NCI-H524 (cell line): ENCODE data around the gene CCDC138.

Experiments used
- DNase-seq, 2 experiments: peaks; one replicate each; lab custom pipeline; 2025; lab: John Stamatoyannopoulos, UW

The CCDC138 gene

DNA sequence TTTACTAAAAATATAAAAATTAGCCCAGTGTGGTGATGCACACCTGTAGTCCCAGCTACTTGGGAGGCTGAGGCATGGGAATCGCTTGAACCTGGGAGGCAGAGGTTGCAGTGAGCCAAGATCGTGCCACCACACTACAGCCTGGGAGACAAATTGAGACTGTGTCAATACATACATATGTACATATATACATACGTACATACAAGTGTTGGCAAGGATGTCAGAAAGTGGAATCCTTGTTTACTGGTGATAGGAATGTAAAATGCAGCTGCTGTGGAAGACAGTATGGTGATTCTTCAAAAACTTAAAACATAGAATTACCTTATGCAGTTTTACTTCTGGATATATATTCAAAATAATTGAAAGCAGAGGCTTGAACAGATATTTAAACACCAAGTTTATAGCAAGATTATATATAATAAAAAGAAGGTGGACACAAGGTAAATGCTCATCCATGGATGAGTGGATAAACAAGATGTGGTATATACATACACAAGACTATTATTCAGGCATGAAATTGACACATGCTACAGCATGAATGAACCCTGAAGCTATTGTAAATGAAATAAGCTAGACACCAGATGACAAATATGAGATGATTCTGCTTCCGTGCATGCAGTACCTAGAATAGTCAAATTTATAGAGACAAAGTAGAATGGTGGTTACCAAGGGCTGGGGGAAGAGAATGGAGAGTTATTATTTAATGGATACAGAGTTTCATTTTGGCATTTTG, 43.2 kb downstream of the CCDC138 start:
- no peak for DNase-seq

DNA sequence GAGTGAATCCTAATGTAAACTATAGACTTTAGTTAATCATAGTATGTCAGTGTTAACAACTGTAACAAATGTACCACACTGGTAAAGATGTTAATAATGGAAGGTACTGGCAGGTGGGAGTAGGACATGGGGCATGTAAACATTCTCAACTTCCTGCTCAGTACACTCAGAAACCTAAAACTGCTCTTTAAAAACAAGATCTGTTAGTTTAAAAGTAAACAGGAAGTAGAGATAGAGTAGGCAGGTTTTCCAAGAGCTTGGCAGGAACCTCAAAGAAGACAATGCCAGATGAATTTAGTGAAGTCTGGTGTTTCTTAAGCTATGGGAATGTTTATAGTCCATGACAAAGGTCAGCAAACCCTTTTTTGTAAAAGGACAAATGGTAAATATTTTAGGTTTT, 46.6 kb downstream of the CCDC138 start:
- no peak for DNase-seq

DNA sequence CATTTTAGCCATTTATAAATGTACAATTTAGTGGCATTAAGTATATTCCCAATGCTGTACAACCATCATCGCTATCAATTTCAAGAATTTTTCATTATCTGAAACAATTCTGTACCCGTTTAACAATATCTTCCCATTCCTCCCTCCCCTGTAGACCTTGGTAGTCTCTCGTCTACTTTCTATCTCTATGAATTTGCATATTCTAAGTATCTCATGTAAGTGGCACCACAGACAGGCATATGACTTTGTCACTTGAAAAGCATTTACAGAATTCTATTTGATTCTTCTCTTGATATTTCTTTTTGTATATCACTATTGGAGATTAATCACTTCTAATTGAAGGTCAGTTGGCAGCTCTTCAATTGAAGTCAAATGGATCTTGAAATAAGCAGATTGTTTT, 48.0 kb downstream of the CCDC138 start:
- DNase-seq = no peak

DNA sequence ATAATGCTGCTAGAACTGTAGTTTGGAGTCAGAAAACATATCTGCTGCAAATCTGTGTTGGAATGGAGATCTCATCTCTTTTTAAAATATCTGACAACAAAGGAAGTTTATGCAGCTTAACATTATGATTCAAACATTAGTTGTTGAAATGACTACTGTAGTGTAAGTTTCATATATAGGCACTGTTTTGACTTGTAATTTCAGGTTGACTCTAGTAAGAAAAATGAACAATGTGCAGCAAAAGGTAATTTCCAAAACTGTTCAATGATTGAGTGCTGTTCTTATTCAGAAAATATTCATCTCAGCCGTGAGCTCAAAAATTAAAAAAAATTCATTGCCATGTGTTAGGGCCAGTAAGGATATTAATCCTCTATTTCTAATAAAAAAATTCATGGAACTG, 48.5 kb downstream of the CCDC138 start:
- DNase-seq = no peak

DNA sequence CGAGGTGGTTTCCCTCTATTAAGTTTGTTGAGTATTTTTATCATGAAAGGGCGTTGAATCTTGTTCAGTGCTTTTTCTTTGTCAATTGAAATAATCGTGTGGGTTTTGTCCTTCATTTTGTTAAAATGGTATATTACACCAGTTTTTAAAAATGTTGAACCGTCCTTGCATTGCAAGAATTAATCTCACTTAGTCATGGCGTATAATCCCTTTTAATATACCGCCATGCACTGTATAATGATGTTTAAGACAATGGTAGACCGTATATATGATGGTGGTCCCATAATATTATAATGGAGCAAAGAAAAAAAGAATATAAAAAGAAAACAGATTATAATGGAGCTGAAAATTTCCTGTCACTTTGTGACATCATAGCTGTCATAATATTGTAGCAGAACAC, 50.6 kb downstream of the CCDC138 start:
- DNase-seq = no peak

DNA sequence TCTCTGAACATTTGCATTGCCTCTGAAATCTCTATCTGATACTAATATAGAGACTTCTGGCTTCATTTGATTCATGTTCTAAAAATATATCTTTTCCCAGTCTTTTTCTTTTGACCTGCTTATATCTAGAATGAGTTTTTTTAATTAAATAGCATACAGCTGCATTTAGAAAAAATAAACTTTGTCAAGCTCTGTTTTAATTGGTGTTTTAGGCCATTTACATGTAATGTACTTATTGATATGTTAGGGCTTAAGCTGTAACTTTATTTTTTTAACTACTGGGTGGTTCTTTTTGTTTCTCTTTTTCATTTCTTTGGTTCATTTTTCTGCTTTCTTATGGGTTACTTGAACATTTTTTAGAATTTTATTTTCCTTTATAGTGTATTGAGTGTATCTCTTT, 54.9 kb downstream of the CCDC138 start:
- DNase-seq = no peak

DNA sequence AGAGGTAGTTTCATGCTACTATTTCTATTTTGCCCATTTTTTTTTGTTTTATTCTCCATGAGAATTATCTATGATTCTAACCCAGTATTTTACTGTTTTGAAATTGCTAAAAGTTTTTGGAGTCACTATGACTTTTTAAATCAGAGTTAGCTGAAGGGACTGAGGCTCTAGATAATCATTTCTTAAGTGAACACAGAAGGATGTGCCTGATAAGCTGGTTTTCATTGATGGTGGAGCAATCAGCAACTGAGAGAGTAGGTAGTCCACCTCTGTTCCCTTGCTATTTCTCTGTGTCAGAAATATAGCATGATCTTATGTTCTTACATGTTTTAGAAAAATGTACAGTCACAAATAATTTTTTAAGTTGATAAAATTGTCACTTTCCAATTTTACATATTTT, 59.4 kb downstream of the CCDC138 start:
- DNase-seq = no peak

DNA sequence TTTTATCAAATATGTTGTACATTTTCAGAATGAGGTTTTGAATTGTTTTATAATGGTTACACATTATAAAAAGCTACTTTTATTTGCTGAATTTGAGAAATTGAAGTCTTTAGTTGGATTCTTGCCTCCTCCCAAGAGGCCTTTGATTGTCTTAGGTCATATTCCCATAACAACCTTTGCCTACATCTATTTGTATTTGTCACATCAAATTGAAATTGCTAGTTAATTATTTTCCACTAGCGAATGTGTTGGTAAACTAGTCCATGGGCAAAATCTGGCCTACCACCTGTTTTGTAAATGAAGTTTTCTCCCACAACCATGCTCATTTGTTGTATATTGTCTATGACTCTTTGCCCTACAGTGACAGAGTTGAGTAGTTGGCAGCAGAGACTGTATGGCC, 60.4 kb downstream of the CCDC138 start:
- DNase-seq = no peak

DNA sequence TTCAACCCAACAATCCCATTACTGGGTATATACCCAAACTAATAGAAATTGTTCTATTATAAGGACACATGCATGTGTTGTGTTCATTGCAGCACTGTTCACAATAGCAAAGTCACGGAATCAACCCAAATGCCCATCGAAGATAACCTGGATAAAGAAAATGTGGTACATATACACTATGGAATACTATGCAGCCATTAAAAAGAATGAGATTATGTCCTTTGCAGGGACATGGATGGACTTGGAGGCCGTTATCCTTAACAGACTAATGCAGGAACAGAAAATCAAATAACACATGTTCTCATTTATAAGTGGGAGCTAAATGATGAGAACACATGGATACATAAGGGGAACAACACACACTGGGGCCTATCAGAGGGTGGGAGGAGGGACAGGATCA, 65.8 kb downstream of the CCDC138 start:
- DNase-seq = no peak

DNA sequence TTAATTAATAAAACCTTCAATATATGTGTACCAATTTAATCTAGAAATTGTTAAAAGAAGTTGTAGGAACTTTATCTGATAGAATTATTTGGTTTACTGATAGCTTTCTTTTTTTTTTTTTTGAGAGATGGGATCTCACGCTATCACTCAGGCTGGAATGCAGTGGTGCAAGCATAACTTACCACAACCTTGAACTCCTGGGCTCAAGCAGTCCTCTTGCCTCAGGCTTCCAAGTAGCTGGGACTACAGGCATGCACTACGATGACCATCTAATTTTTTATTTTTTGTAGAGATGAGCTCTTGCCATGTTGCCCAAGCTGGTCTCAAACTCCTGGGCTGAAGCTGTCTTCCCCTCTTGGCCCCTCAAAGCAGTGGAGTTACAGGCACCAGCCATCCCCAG, 66.8 kb downstream of the CCDC138 start:
- DNase-seq = no peak

DNA sequence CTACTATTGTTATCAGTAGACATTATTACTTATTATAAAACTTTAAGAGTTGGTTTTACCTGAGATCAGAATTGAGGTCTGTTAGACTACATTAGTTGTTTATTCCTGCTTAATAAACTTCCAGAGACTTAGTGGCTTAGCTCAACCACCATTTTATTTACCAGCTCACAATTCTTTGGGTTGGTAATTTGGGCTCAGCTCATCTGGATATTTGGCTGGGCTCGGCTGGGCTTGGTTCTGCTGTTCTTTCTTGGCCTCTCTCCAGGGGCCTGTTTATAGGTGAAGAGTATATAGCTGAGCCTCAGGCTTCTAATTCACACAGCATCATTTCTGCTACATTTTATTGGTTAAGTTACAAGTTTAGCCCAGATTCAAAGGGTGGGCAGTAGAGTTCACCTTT, 67.9 kb downstream of the CCDC138 start:
- no peak for DNase-seq

DNA sequence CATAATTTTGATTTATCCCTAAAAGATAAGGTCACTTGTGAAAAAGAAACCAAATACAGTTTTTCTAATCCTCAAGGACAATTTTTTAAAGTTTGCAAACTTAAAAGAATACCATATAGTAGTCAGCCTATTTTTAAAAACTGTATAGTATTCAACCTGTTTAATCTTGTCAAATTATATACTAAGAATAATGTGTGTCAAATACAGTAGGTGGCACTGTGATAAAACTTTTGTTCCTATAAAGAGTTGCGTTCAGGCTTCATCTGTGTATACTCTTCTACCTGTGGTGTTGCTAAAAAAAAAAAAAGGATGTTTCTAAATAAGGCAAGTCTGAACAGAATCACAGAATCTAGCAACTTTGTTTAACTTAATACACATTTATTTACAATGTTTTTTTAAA, 68.6 kb downstream of the CCDC138 start:
- peak in 1 of 2 experiments; percentile 5 for DNase-seq

DNA sequence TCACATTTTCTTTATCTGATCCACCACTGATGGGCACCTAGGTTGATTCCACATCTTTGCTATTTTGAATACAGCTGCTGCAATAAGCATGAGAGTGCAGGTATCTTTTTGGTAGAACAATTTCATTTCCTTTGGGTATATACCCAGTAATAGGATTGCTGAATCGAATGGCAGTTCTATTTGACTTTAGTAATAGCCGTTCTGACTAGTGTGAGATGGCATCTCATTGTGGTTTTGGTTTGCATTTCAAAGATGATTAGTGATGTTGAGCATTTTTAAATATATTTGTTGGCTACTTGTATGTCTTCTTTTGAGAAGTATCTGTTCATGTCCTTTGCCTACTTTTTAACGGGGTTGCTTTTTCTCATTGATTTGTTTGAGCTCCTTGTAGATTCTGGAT, 72.3 kb downstream of the CCDC138 start:
- no peak for DNase-seq

DNA sequence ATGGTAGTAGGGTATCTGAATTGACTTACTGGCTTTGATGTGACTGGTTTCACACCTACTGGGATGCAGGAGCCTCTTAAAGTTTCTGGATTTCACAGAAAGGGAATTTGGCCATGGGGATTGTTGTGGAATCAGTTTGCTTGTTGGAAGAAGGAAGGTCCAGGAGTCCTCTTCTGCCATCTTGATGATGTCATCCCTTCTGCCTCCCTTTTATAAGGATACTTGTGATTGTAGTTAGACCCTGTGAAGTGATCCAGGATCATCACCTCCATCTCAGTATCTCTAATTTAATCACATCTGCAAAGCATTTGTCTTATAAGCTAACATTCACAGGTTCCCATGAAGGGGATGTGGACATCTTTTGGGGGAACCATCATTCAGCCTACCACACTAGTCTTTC, 79.5 kb downstream of the CCDC138 start:
- no peak for DNase-seq

DNA sequence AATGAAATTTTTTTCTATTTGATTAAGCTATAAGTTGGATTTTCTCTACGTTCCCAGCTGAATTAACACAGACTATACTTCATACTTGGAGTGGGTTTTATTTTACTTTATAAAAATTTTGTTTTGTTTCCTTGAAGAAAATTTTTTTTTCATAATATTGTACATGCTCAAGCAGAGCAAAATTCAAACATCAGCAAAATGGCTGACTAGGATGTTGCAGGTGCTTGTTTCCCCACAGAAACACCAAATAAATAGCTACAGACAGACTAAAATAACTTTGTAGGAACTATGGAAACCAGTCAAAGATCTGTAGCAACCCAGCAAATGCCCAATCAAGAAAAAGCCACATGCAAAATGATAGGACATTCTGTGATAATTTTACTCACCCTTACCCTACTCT, 82.3 kb downstream of the CCDC138 start:
- no peak for DNase-seq

DNA sequence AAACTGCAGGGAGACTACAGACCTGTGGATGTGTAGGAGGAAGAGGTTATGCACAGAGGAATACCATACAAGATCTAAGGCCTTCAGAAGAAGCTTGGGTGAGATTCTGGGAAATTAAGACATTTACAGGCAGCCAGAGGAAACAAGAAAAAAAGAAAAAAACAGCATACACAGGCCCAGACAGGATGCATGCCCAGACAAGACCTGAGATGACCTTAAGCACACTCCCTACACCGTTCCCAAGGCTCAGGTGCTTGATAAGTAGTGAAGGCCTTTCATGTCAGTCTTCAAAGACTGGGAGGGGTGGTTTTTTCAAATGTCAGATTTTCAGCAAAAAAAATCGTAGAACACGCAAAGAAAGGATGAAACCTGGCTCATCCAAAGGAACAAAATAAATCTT, 83.0 kb downstream of the CCDC138 start:
- DNase-seq = no peak

DNA sequence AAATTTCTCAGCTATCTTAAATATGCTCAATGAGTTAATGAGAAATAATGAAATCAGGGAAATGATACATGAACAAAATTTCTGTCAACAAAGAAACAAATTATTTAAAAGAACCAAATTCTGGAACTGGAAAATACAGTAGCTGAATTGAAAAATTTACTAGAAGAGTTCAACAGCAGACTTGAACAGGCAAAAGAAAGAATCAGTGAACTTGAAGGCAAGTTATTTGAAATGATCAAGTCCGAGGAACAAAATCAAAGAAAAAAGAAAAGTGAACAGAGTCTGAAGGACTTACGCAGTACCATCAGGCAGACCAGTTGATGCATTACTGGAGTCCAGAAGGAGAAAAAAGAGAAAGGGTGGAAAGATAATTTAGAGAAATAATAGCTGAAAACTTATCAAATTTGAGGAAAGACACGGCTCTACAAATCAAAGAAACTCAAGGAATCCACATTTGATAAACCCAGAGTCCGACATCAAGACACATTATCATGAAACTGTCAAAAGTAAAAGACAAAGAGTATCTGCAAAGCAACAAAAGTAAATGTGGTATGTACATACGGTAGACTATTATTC, 83.6 kb downstream of the CCDC138 start:
- DNase-seq = no peak

DNA sequence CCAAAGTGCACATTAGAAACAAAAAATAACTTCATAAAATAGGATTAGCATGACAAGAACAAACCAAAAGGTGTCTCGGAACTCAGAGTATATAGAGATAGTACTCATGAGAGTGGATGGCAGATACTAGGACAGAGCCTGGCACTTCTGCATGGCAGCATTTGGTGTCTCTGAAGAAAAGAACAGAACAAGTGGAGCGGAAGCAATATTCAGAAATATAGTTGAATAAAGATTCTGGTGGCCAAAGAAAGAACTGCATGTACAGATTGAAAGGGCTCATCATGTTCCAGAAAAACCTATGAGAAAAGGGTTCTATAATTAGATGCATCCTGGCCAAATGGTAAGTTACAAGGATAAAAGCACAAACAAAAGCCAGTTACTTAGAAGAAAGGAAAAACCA, 90.9 kb downstream of the CCDC138 start:
- DNase-seq = no peak

DNA sequence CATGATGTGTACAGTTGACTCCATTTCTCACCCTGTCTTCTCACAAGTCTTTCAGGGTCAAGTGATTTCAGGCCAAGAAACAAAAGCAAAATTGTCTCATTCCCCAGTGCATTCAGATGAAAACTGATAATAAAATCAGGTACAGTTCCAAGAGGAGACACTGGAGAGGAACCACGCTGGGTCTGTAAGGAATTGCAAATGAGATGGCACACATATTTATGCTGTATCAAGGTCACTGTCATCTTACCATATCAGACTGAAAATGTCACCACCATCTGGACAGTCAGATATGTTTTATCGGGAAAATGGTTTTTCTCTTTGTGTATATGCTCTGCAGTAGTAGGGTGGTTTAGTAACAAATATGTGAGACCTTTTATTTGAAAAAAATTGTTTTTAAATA, 91.7 kb downstream of the CCDC138 start:
- DNase-seq = no peak

DNA sequence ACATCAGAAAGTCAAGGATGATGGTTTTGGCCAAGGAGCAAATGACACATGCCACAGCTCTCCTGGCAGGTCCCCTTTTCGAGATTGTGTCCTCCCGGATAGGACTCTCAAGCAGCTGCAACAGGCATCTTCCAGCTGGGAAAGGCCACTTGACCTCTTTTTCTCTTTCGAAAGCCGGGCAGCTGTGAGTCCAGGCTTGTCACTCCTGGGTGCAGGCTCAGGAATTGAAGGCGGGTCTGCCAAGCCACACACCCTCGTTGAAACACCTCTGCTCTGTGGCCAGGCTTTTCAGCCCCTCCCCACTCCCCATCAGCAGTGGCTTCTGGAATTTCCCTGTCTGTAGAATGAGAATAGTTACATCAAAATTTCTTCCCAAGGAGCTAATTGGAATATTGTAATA, 98.0 kb downstream of the CCDC138 start:
- DNase-seq = peak; percentile 8 to 47

DNA sequence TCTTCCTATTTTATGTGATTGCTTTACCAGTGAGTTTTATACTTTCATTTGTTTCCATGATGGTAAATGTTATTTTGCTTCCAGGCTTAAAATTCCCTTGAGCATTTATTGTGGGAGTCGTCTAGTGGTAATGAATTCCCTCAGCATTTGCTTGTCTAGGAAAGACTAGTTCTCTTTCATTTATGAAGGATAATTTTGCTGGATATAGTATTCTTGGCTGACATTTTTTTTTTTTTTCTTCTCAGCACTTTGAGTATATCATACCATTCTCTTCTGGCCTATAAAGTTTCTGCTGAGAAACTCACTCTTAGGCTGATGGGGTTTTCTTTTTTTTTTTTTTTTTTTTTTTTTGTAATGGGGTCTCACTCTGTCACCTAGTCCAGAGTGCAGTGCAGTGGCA, 103.3 kb downstream of the CCDC138 start:
- DNase-seq = no peak

DNA sequence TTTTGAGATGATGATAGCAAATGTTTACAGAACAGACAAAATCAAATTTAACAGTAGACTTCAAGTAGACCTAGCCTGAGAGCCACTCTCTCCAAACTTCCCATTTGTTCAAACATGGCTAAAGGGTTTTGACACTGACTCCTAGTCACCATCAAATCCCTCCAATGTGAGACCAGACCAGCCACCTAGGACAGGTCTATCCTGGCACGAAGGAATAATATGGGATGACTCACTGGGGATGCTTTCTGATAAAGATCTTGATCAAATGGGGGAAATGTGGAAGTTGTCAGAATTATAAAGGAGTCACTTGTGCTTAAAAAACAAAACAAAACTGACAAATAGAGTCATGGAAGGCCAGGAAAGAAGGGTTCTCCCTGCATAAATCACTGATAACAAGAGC, 106.7 kb downstream of the CCDC138 start:
- no peak for DNase-seq

DNA sequence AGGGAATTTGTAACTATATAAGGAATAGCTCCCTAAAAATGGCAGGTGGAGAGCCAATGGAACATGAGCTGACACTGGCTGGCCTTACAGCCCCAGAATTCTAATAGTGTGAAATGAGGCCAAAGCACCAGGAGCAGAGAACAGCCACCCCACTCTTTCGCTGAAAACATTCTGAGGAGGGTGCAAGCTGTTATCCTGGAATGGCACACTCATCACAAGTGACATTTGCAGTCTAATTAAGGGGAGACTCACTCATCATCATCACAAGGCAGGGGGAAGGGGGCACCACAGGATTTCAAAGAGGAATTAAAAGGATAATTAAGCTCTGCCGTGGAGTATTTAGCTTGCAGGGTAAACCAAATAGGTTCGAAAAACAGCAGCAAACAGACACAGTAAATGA, 108.2 kb downstream of the CCDC138 start:
- DNase-seq = no peak

DNA sequence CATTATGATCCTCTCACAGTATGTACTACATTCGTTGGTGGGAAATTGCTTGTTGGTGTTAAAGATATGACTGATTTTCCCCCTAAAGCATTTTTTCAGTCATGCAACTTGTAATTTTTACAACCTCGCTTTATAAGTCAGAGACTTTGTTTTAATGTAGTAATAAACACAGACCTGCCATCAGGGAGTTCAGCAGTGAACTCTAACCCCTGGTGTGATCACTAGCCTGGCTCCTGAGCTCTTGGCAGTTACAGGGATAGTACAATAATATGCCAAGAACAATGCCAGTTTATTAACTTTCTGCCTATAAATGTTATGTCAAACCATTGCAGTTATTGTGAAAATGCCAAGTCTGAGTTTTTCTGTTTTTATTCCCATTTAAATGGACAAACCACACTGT, 108.6 kb downstream of the CCDC138 start:
- DNase-seq = no peak
